22Rv1 (cell line): ENCODE results near the gene DNASE1L3.

ENCODE experiments used
- ZFX ChIP-seq: fragments of 450-650 bp; IDR thresholded peaks from 2 replicates; pipeline ENCODE4 v1.6.1; 2017; ENCODE audit warnings: antibody characterized with exemption, borderline replicate concordance
- TF ChIP-seq, protein P1 (sequence below): fragments of 450-650 bp; IDR thresholded peaks from 2 replicates; pipeline ENCODE4 v1.5.1; 2017; ENCODE audit warnings: mild to moderate bottlenecking

DNA sequence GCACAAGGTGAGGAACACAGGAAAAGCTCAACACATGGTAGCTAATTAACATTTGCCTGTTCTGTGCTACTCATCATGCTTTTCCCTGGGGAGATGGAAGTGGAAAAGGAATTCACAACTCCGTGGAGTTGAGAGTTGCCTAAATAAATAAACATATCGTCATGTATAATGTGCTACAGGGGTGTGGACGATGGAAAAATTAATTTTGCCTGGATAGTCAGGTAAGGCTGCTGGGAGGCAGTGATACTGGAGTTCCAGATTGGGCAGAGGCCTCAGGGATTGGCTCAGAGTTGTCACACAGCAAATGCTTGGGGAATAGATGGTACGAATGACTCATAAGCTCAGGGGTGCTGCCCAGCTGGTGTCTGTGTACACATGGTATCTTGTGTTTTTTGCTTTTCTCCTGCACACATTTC lies 23.8 kb upstream of the DNASE1L3 start:
- TF ChIP-seq, protein P1, sequence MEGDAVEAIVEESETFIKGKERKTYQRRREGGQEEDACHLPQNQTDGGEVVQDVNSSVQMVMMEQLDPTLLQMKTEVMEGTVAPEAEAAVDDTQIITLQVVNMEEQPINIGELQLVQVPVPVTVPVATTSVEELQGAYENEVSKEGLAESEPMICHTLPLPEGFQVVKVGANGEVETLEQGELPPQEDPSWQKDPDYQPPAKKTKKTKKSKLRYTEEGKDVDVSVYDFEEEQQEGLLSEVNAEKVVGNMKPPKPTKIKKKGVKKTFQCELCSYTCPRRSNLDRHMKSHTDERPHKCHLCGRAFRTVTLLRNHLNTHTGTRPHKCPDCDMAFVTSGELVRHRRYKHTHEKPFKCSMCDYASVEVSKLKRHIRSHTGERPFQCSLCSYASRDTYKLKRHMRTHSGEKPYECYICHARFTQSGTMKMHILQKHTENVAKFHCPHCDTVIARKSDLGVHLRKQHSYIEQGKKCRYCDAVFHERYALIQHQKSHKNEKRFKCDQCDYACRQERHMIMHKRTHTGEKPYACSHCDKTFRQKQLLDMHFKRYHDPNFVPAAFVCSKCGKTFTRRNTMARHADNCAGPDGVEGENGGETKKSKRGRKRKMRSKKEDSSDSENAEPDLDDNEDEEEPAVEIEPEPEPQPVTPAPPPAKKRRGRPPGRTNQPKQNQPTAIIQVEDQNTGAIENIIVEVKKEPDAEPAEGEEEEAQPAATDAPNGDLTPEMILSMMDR: no peak
- TF ChIP-seq ZFX: no peak
